GM10266 (cell line): ENCODE results near the gene ZMYND15.
"Not testable (repeated sequence)": the region's sequence is repeated elsewhere in the genome, so short reads cannot be mapped to it uniquely, and the experiment has no call there.

Source experiments
- DNase-seq: peaks from one replicate; pipeline ENCODE4 v3.0.0; 2012; ENCODE audit errors: extremely low spot score
- TF ChIP-seq, protein P1 (sequence below): IDR thresholded peaks from 2 replicates; pipeline ENCODE4 v1.5.1; 2012; ENCODE audit warnings: mild to moderate bottlenecking, low read depth; ENCODE audit not compliant: control insufficient read depth, insufficient read depth; ENCODE audit errors: missing control alignments

Gene ZMYND15, protein sequence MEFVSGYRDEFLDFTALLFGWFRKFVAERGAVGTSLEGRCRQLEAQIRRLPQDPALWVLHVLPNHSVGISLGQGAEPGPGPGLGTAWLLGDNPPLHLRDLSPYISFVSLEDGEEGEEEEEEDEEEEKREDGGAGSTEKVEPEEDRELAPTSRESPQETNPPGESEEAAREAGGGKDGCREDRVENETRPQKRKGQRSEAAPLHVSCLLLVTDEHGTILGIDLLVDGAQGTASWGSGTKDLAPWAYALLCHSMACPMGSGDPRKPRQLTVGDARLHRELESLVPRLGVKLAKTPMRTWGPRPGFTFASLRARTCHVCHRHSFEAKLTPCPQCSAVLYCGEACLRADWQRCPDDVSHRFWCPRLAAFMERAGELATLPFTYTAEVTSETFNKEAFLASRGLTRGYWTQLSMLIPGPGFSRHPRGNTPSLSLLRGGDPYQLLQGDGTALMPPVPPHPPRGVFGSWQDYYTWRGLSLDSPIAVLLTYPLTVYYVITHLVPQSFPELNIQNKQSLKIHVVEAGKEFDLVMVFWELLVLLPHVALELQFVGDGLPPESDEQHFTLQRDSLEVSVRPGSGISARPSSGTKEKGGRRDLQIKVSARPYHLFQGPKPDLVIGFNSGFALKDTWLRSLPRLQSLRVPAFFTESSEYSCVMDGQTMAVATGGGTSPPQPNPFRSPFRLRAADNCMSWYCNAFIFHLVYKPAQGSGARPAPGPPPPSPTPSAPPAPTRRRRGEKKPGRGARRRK

DNA sequence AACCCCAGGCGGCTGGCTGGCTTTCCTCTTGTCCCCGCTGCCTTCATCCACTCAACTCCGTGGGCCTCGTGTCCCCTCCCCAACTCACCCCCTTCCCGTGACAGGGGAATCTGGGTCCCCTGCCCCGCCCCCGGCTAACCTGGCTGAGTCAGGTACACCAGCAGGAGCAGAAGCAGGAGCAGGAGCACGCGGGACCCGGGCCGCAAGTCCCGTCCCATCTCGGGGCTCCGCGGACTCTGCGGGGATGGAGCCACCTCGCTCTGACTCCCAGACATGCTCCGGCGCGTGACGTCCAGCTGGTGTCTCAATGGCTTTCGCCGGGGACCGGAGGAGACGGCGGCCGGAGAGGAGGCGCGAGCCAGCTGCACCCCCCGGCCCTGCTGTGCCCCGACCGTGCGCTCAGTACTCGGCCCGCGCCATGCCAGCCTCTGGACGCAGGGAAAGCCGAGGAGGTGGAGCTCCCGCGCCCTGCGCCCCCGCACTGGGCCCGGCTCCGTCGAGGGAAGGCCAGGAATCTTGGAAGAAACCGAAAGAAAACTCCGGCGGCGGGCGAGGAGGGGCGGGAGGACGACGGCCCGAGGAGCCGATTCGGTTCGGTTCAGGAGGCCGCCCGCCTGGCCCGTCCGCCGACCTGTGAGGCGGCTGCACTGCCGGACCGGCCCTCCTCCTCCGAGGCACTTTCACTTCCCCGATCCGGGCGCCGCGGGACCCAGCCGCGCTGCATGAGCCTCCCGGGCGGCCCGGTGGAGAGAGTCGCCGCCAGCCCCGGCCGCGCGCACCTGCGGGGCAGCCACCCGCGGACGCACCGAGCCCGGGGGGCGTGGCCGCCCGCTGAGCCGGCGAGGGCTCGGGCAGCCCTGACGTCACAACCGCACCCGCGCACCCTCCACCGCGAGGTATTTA lies at the start of gene ZMYND15, which contains the start of gene CXCL16:
TSS of gene ZMYND15 (plus strand) at position 712 of the 903 bp plus-strand sequence. CDS start 716 bp downstream, outside the sequence.
TSS of gene CXCL16 (minus strand) at position 807 of the 903 bp plus-strand sequence. CDS start at position 218, 589 bp downstream.
- DNase-seq = peak; percentile 87

GRCh38 chr17:4689872-4690271 lies 49.8 kb upstream of the ZMYND15 start:
- DNase-seq = not testable (repeated sequence)

More for the DNA sequence above, at the start of gene ZMYND15, which contains the start of gene CXCL16:
- TF ChIP-seq, protein P1, sequence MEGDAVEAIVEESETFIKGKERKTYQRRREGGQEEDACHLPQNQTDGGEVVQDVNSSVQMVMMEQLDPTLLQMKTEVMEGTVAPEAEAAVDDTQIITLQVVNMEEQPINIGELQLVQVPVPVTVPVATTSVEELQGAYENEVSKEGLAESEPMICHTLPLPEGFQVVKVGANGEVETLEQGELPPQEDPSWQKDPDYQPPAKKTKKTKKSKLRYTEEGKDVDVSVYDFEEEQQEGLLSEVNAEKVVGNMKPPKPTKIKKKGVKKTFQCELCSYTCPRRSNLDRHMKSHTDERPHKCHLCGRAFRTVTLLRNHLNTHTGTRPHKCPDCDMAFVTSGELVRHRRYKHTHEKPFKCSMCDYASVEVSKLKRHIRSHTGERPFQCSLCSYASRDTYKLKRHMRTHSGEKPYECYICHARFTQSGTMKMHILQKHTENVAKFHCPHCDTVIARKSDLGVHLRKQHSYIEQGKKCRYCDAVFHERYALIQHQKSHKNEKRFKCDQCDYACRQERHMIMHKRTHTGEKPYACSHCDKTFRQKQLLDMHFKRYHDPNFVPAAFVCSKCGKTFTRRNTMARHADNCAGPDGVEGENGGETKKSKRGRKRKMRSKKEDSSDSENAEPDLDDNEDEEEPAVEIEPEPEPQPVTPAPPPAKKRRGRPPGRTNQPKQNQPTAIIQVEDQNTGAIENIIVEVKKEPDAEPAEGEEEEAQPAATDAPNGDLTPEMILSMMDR = no peak

- TF ChIP-seq, protein P1 = no peak
- no peak for DNase-seq
These were observed 48.9 kb upstream of the ZMYND15 start for GRCh38 chr17:4690745-4691144.

GRCh38 chr17:4691686-4692085 lies 47.9 kb upstream of the ZMYND15 start:
- no peak for DNase-seq
- TF ChIP-seq, protein P1 = no peak

DNA sequence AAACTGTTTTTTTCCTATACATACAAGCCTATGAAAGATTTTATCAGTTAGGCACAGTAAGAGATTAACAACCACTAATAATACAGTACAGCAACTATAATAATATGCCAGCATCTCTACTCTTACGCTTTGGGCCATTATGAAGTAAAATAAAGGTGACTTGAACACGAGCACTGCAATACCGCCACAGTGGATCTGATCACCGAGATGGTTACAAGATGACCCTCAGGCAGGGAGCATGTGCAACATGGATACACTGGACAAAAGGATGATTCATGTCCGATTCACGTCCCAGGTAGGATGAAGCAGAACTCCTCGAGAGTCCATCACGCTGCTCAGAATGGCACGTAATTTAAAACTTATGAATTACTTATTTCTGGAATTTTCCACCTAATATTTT lies 46.2 kb upstream of the ZMYND15 start:
- TF ChIP-seq, protein P1 = no peak
- DNase-seq = no peak

DNA sequence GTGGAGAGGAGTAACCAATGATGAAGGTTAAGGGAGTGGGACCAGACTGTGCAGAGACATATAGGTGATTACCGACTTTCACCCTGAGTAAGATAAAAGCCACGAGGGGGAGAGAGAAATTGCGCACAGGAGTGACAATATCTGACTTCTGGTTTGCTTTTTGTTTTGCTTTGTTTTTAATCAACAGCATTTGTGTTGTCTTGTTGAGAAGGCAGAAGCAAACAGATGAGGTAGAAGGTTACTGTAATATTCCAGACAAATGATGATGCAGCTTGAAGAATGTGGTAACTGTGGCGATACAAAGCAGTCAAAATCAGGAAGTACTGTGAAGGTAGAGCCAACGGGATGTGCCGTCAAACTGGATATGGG lies 43.2 kb upstream of the ZMYND15 start:
- TF ChIP-seq, protein P1 = no peak

DNA sequence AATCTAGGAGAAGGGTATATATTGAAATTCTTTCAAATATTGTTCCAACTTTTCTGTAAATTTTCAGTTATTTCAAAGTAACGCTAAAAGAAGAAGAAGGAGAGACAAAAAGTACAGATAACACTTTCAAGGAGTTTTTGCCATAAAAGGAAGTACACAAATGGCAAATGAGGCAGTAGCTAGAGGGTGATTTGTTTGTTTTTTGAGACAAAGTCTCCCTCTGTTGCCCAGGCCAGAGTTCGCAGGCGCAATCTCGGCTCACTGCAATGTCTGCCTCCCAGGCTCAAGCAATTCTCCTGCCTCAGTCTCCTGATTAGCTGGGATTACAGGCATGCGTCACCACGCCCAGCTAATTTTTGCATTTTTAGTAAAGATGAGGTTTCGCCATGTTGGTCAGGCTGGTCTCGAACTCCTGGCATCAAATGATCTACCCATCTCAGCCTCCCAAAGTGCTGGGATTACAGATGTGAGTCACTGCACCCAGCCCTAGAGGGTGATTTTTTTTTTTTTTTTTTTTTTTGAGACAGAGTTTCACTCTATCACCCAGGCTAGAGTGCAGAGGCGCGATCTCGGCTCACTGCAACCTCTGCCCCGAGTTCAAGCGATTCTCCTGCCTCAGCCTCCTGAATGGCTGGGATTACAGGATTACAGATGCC lies 40.1 kb upstream of the ZMYND15 start:
- not testable (repeated sequence) for DNase-seq

More for the DNA sequence above, 43.2 kb upstream of the ZMYND15 start:
- peak; percentile 61 for DNase-seq
